ENCODE data around the gene SETD3. TPM values are rescaled to one million over a fixed set of nuclear protein-coding genes. Genes with fewer than 3 reads are reported as not detected.
A peak's percentile ranks its signal among the peaks of the same experiment; 100 is the strongest.

The SETD3 gene
- total RNA-seq, 1 donor from 2014 or later: 57.9 TPM

- no peak for DNase-seq (ENCODE audit: low read depth in 2 of 2)
Measured at GRCh38 chr14:99497894-99498293, 17.2 kb upstream of the SETD3 start.

- no peak for DNase-seq (ENCODE audit: low read depth in 2 of 2)
Measured at GRCh38 chr14:99497341-99497740, 16.7 kb upstream of the SETD3 start.

- no peak for DNase-seq (ENCODE audit: low read depth in 2 of 2)
Measured at GRCh38 chr14:99484106-99484505, 3.4 kb upstream of the SETD3 start.

- peak; percentile 21 to 50 for DNase-seq (ENCODE audit: low read depth in 2 of 2)
Measured at GRCh38 chr14:99481745-99482099, 1.1 kb upstream of the SETD3 start.

GRCh38 chr14:99480917-99481744, 472 bp upstream of the SETD3 start, which contains the start of gene CCNK:
CCNK (plus strand) TSS chr14:99481409; CDS start chr14:99492678, 11,269 bp downstream.
- DNase-seq (ENCODE audit: low read depth in 2 of 2): peak; percentile 100

- peak in 1 of 2 donors; percentile 16 for DNase-seq (ENCODE audit: low read depth in 2 of 2)
Measured at GRCh38 chr14:99479160-99479905, 1.3 kb downstream of the SETD3 start.

GRCh38 chr14:99478128-99478527, 2.5 kb downstream of the SETD3 start:
- no peak for DNase-seq (ENCODE audit: low read depth in 2 of 2)

GRCh38 chr14:99476864-99477263, 3.8 kb downstream of the SETD3 start:
- peak in 1 of 2 donors; percentile 14 for DNase-seq (ENCODE audit: low read depth in 2 of 2)

GRCh38 chr14:99475660-99476059, 5.0 kb downstream of the SETD3 start:
- no peak for DNase-seq (ENCODE audit: low read depth in 2 of 2)

- no peak for DNase-seq (ENCODE audit: low read depth in 2 of 2)
Measured at GRCh38 chr14:99475179-99475578, 5.5 kb downstream of the SETD3 start.

GRCh38 chr14:99473458-99473857, 7.2 kb downstream of the SETD3 start:
- no peak for DNase-seq (ENCODE audit: low read depth in 2 of 2)

- no peak for DNase-seq (ENCODE audit: low read depth in 2 of 2)
Measured at GRCh38 chr14:99472937-99473336, 7.7 kb downstream of the SETD3 start.

- DNase-seq (ENCODE audit: low read depth in 2 of 2): no peak
Measured at GRCh38 chr14:99471731-99472130, 8.9 kb downstream of the SETD3 start.

GRCh38 chr14:99468836-99469592, 11.6 kb downstream of the SETD3 start:
- peak; percentile 51 to 73 for DNase-seq (ENCODE audit: low read depth in 2 of 2)

- DNase-seq (ENCODE audit: low read depth in 2 of 2): no peak
Measured at GRCh38 chr14:99468081-99468480, 12.6 kb downstream of the SETD3 start.

GRCh38 chr14:99467336-99468078, 13.2 kb downstream of the SETD3 start:
- DNase-seq (ENCODE audit: low read depth in 2 of 2): no peak

GRCh38 chr14:99466758-99467157, 13.9 kb downstream of the SETD3 start:
- no peak for DNase-seq (ENCODE audit: low read depth in 2 of 2)

GRCh38 chr14:99465288-99465687, 15.4 kb downstream of the SETD3 start:
- DNase-seq (ENCODE audit: low read depth in 2 of 2): no peak

- DNase-seq (ENCODE audit: low read depth in 2 of 2): no peak
Measured at GRCh38 chr14:99463974-99464373, 16.7 kb downstream of the SETD3 start.

- DNase-seq (ENCODE audit: low read depth in 2 of 2): no peak
Measured at GRCh38 chr14:99462210-99462609, 18.4 kb downstream of the SETD3 start.

- DNase-seq (ENCODE audit: low read depth in 2 of 2): no peak
Measured at GRCh38 chr14:99461411-99462085, 19.1 kb downstream of the SETD3 start.

All from lung microvascular endothelial cell (primary cell).